GM12874 (cell line): ENCODE data around the gene GRK5.

ENCODE experiments used
- TF ChIP-seq, protein P1 (sequence below): IDR thresholded peaks from 2 replicates; pipeline ENCODE4 v1.5.1; 2011; ENCODE audit warnings: low read depth, mild to moderate bottlenecking, control low read depth, low read length, moderate library complexity; ENCODE audit not compliant: insufficient read depth

Gene GRK5

DNA sequence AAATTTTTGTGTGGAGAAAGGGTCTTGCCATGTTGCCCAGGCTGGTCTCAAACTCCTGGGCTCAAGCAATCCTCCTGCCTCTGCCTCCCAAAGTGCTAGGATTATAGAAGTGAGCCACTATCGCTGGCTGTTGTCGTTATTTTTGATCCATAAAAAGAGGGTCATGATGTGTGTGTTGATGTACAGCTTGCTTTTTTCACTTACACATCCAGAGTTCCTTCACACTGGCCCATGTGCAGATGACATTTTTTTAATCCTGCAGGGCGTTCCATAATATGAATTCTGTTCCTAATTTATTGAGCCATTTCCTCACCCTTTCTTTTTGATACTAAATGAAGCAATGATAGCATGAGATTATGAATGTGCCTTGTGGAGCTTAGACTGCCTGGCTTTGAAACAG, 40.8 kb downstream of the GRK5 start:
- TF ChIP-seq, protein P1, sequence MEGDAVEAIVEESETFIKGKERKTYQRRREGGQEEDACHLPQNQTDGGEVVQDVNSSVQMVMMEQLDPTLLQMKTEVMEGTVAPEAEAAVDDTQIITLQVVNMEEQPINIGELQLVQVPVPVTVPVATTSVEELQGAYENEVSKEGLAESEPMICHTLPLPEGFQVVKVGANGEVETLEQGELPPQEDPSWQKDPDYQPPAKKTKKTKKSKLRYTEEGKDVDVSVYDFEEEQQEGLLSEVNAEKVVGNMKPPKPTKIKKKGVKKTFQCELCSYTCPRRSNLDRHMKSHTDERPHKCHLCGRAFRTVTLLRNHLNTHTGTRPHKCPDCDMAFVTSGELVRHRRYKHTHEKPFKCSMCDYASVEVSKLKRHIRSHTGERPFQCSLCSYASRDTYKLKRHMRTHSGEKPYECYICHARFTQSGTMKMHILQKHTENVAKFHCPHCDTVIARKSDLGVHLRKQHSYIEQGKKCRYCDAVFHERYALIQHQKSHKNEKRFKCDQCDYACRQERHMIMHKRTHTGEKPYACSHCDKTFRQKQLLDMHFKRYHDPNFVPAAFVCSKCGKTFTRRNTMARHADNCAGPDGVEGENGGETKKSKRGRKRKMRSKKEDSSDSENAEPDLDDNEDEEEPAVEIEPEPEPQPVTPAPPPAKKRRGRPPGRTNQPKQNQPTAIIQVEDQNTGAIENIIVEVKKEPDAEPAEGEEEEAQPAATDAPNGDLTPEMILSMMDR: no peak

DNA sequence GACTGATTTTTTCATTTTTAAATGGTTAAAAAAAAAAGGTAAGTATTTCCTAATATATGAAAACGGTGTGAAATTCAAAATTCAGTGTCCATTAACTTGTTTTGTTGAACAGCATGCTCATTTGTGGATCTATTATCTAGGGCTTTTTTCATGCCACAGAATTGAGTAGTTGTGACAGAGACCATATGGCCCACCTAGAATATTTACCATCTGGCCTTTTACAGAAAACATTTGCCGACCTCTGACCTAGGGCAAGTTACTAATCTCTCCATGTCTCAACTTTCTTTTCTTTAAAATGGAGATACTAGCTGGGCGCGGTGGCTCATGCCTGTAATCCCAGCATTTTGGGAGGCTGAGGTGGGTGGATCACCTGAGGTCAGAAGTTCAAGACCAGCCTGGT, 41.3 kb downstream of the GRK5 start:
- TF ChIP-seq, protein P1: no peak

DNA sequence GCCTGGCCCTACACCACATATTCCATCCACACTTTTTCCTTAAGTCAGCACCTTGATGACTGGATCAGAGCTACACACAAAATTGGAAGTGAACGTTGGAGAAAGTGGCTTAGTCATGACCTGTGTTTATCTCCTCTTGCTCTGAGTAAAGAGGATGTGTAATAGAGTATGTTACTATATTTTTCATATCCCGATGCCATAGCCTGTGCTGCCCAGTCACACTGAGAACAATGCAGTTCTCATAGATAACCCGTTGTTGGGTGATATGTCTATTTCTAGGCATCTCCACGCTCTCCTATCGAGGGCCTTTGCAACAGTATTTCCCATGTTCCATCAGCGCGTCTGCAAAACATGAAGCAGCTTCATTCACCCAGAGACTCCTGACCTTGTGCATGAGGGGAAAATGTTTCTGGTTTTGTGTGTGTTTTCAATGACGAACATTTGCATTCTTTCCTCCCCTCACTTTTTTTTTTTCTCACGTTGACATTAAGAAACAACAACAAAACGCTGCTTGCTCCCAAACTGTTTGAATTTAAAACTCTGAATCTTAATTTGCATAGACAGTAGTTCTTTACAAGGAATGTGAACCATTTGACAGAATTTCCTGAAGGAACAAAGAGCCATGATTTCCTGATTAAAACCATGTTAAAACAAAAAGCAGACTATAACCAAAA, 43.4 kb downstream of the GRK5 start:
- TF ChIP-seq, protein P1: no peak

DNA sequence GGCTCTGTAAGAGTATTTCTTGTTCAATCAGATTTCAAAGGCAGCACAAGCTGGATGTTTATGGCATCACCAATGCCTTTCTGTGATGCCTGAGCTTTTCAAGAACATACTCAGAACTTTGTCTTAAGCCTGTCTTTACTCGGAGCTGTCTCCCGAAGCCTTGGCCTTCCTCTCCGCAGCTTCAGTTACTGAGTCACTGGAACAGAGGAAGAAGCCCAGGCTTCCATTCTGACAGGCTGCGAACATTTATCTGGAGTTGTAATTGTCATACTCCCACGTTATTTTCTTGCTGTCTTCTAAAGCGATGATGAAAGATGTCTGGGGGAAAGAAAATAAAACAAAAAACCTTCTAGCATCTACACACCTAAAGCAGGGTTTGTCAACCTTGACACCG, 43.9 kb downstream of the GRK5 start:
- TF ChIP-seq, protein P1: no peak

DNA sequence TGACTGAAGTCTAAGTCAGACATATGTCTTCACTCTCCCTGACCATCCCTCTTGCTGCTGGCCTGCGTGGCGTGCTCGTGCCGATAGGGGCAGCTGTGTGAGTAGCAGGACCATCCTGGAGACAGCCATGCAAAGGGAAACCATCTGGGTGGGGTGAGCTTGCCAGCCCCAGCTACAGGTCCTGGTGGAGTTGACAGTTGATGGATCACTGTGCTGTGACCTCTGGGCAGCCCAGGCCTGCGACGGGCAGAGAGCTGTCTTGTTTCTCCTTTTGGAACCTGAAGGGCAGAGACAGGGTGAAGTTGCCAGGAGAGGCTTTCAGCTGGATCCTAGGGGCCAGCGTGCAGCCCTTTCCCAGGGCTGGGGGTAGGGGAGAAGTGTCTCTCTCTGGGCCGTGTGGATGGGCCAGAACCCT, 44.7 kb downstream of the GRK5 start:
- TF ChIP-seq, protein P1: no peak

DNA sequence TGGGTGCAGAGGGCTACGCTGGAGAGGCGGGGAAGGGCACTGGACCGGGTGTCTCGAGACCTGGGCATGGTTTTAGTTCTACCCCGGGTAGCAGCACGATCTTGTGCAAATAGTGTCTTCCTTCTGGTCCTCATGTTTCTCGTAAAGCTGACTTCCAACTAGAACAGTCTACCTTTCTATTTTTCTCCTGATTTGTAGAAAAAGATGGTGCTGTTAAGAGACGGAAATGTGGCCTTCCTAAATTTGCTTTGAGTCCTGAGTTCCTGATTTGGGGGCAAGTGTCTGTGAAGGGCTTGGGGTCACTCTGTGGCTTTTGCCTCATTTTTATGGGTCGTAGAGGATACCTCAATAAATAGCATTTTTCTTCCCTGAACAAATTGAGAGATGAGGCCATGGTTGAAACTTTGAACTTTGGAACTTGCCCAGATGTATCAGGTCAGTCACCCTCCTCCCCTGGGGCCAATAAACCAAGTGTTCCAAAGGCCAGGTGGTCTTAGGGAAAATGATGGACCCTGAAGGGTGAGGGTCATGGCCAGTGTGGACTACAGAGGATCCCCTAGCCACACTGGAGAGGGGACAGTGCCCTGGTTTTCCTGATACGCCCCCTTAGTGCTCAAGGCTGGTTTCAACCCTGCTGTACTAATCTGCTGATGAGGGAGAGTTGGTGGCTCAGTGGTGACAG, 45.2 kb downstream of the GRK5 start:
- TF ChIP-seq, protein P1: no peak

DNA sequence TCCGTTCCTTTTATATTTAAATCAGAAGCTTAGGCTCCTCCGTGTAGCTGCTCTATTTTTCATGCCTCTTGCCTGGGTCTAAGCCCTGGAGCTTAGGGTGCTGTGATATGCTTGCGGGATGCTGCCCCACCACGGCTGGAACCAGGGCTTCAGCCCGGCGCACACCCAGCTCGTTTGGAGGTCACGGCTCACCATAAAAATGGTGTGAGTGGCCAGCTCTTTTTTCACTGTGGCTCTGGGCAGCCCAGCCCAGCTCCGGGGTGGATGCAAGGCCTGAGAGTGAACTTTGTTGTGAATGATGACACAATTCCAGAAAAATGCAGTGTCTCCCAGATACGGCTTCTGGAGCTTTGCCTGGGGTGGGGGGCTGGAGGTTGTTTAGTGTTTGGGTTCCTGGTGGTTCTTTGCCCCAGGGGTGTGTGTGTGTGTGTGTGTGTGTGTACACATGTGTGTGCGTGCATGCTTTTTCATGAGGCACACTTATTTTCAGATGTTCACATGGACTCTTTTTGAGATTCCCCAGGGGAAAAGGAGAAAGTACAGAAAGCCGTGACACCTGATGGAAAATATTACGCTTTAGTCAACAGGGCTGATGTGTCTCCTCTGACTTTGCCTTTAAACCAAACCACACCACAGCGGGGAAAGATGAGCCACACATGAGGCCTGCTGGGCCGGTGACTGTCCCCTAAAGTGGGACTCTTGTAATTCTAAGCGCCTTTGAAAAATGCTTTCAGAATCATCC, 46.2 kb downstream of the GRK5 start:
- TF ChIP-seq, protein P1: no peak
